Measurements from ENCODE around the gene RAD51B.
A peak's percentile ranks its signal among the peaks of the same experiment; 100 is the strongest.

The RAD51B gene

GRCh38 chr14:68728342-68729106 is 908.9 kb downstream of the RAD51B start:
- ATAC-seq (ENCODE audit: low read depth) (no peak), DNase-seq (ENCODE audit: low spot score in 2 of 2) (no peak)
- Mint-ChIP-seq H3K27me3 (no peaks in the 10 kb centered on the region), H3K9me3 (peaks cover 2% of the 10 kb centered on the region), H3K36me3 (no peaks in the 10 kb centered on the region), H3K4me3 (no peak overlapping the region), H3K27ac (peak overlapping the region; percentile 71), H3K4me1 (peaks cover 45% of the 10 kb centered on the region)

GRCh38 chr14:68729556-68729955 is 910.0 kb downstream of the RAD51B start:
- ATAC-seq (ENCODE audit: low read depth), result peak; percentile 70
- DNase-seq (ENCODE audit: low spot score in 2 of 2), result no peak
- Mint-ChIP-seq H3K4me3 (peak overlapping the region; percentile 57), H3K27ac (peak overlapping the region; percentile 71), H3K27me3 (no peaks in the 10 kb centered on the region), H3K36me3 (no peaks in the 10 kb centered on the region), H3K9me3 (peaks cover 2% of the 10 kb centered on the region), H3K4me1 (peaks cover 51% of the 10 kb centered on the region)

- H3K9me3 Mint-ChIP-seq, result peaks cover 2% of the 10 kb centered on the region
- ATAC-seq (ENCODE audit: low read depth) (no peak), DNase-seq (ENCODE audit: low spot score in 2 of 2) (no peak)
- no peaks in the 10 kb centered on the region for H3K36me3 Mint-ChIP-seq
- H3K27me3 Mint-ChIP-seq, result no peaks in the 10 kb centered on the region
- H3K4me1 Mint-ChIP-seq, result peaks cover 53% of the 10 kb centered on the region
- H3K27ac Mint-ChIP-seq, result peak overlapping the region; percentile 71
- no peak overlapping the region for H3K4me3 Mint-ChIP-seq
These were observed 910.8 kb downstream of the RAD51B start for GRCh38 chr14:68730348-68730747.

- peaks cover 2% of the 10 kb centered on the region for H3K9me3 Mint-ChIP-seq
- H3K4me1 Mint-ChIP-seq, result peaks cover 52% of the 10 kb centered on the region
- no peak for ATAC-seq (ENCODE audit: low read depth)
- H3K4me3 Mint-ChIP-seq, result no peak overlapping the region
- H3K27me3 Mint-ChIP-seq, result no peaks in the 10 kb centered on the region
- peak overlapping the region; percentile 71 for H3K27ac Mint-ChIP-seq
- no peak for DNase-seq (ENCODE audit: low spot score in 2 of 2)
- H3K36me3 Mint-ChIP-seq, result no peaks in the 10 kb centered on the region
These were observed 911.3 kb downstream of the RAD51B start for GRCh38 chr14:68730811-68731425.

GRCh38 chr14:68733086-68733914 is 913.7 kb downstream of the RAD51B start:
- DNase-seq (ENCODE audit: low spot score in 2 of 2) (no peak), ATAC-seq (ENCODE audit: low read depth) (no peak)
- H3K9me3 Mint-ChIP-seq, result no peaks in the 10 kb centered on the region
- no peak overlapping the region for H3K4me3 Mint-ChIP-seq
- no peak overlapping the region for H3K27ac Mint-ChIP-seq
- H3K27me3 Mint-ChIP-seq, result no peaks in the 10 kb centered on the region
- peaks cover 45% of the 10 kb centered on the region for H3K4me1 Mint-ChIP-seq
- no peaks in the 10 kb centered on the region for H3K36me3 Mint-ChIP-seq

GRCh38 chr14:68734231-68734732 is 914.7 kb downstream of the RAD51B start:
- H3K27me3 Mint-ChIP-seq, result no peaks in the 10 kb centered on the region
- no peaks in the 10 kb centered on the region for H3K9me3 Mint-ChIP-seq
- no peaks in the 10 kb centered on the region for H3K36me3 Mint-ChIP-seq
- peaks cover 42% of the 10 kb centered on the region for H3K4me1 Mint-ChIP-seq
- DNase-seq (ENCODE audit: low spot score in 2 of 2) (no peak), ATAC-seq (ENCODE audit: low read depth) (peak; percentile 55)
- peak overlapping the region; percentile 89 for H3K27ac Mint-ChIP-seq
- peak overlapping the region; percentile 46 for H3K4me3 Mint-ChIP-seq

GRCh38 chr14:68735856-68736255 is 916.3 kb downstream of the RAD51B start:
- H3K4me3 Mint-ChIP-seq, result no peak overlapping the region
- peak overlapping the region; percentile 51 for H3K27ac Mint-ChIP-seq
- H3K9me3 Mint-ChIP-seq, result no peaks in the 10 kb centered on the region

GRCh38 chr14:68736471-68736871 is 916.9 kb downstream of the RAD51B start:
- no peaks in the 10 kb centered on the region for H3K27me3 Mint-ChIP-seq
- DNase-seq (ENCODE audit: low spot score in 2 of 2) (no peak), ATAC-seq (ENCODE audit: low read depth) (no peak)
- H3K36me3 Mint-ChIP-seq, result no peaks in the 10 kb centered on the region
- peak overlapping the region; percentile 51 for H3K27ac Mint-ChIP-seq
- H3K4me3 Mint-ChIP-seq, result no peak overlapping the region
- H3K4me1 Mint-ChIP-seq, result peaks cover 35% of the 10 kb centered on the region
- H3K9me3 Mint-ChIP-seq, result no peaks in the 10 kb centered on the region

More at GRCh38 chr14:68735856-68736255, 916.3 kb downstream of the RAD51B start:
- no peaks in the 10 kb centered on the region for H3K36me3 Mint-ChIP-seq
- ATAC-seq (ENCODE audit: low read depth) (no peak), DNase-seq (ENCODE audit: low spot score in 2 of 2) (no peak)
- peaks cover 33% of the 10 kb centered on the region for H3K4me1 Mint-ChIP-seq
- H3K27me3 Mint-ChIP-seq, result no peaks in the 10 kb centered on the region

GRCh38 chr14:68737086-68737485 is 917.5 kb downstream of the RAD51B start:
- no peak overlapping the region for H3K27ac Mint-ChIP-seq
- DNase-seq (ENCODE audit: low spot score in 2 of 2), result no peak
- ATAC-seq (ENCODE audit: low read depth), result no peak
- H3K36me3 Mint-ChIP-seq, result no peaks in the 10 kb centered on the region
- H3K9me3 Mint-ChIP-seq, result no peaks in the 10 kb centered on the region
- H3K27me3 Mint-ChIP-seq, result no peaks in the 10 kb centered on the region
- no peak overlapping the region for H3K4me3 Mint-ChIP-seq
- peaks cover 37% of the 10 kb centered on the region for H3K4me1 Mint-ChIP-seq

GRCh38 chr14:68738559-68738958 is 919.0 kb downstream of the RAD51B start:
- no peak for ATAC-seq (ENCODE audit: low read depth)
- peaks cover 39% of the 10 kb centered on the region for H3K4me1 Mint-ChIP-seq
- peak overlapping the region; percentile 78 for H3K27ac Mint-ChIP-seq
- no peaks in the 10 kb centered on the region for H3K27me3 Mint-ChIP-seq
- no peak overlapping the region for H3K4me3 Mint-ChIP-seq
- no peaks in the 10 kb centered on the region for H3K9me3 Mint-ChIP-seq
- no peaks in the 10 kb centered on the region for H3K36me3 Mint-ChIP-seq
- no peak for DNase-seq (ENCODE audit: low spot score in 2 of 2)

GRCh38 chr14:68739701-68740100 is 920.1 kb downstream of the RAD51B start:
- H3K4me3 Mint-ChIP-seq, result no peak overlapping the region
- no peaks in the 10 kb centered on the region for H3K27me3 Mint-ChIP-seq
- DNase-seq (ENCODE audit: low spot score in 2 of 2), result no peak
- H3K4me1 Mint-ChIP-seq, result peaks cover 33% of the 10 kb centered on the region
- H3K36me3 Mint-ChIP-seq, result no peaks in the 10 kb centered on the region
- H3K27ac Mint-ChIP-seq, result no peak overlapping the region
- ATAC-seq (ENCODE audit: low read depth), result no peak
- no peaks in the 10 kb centered on the region for H3K9me3 Mint-ChIP-seq

- Mint-ChIP-seq H3K4me1 (peaks cover 31% of the 10 kb centered on the region), H3K9me3 (no peaks in the 10 kb centered on the region), H3K27ac (peak overlapping the region; percentile 90), H3K4me3 (no peak overlapping the region), H3K27me3 (no peaks in the 10 kb centered on the region), H3K36me3 (no peaks in the 10 kb centered on the region)
- ATAC-seq (ENCODE audit: low read depth) (no peak), DNase-seq (ENCODE audit: low spot score in 2 of 2) (no peak)
These were observed 921.4 kb downstream of the RAD51B start for GRCh38 chr14:68740788-68741476.

GRCh38 chr14:68741477-68741791 is 921.9 kb downstream of the RAD51B start:
- no peak for DNase-seq (ENCODE audit: low spot score in 2 of 2)
- H3K9me3 Mint-ChIP-seq, result no peaks in the 10 kb centered on the region
- peaks cover 27% of the 10 kb centered on the region for H3K4me1 Mint-ChIP-seq
- no peaks in the 10 kb centered on the region for H3K27me3 Mint-ChIP-seq
- no peaks in the 10 kb centered on the region for H3K36me3 Mint-ChIP-seq
- H3K27ac Mint-ChIP-seq, result peak overlapping the region; percentile 90
- H3K4me3 Mint-ChIP-seq, result no peak overlapping the region
- no peak for ATAC-seq (ENCODE audit: low read depth)

All from memory B cell (primary cell).